ENCODE results near the gene TTC1. TPM values are rescaled to one million over a fixed set of nuclear protein-coding genes. Genes with fewer than 3 reads are reported as not detected.
"Not testable (repeated sequence)": the region's sequence is repeated elsewhere in the genome, so short reads cannot be mapped to it uniquely, and the experiment has no call there.

TTC1 gene
- total RNA-seq, 1 donor from 2014 or later = 59.9 TPM

DNA sequence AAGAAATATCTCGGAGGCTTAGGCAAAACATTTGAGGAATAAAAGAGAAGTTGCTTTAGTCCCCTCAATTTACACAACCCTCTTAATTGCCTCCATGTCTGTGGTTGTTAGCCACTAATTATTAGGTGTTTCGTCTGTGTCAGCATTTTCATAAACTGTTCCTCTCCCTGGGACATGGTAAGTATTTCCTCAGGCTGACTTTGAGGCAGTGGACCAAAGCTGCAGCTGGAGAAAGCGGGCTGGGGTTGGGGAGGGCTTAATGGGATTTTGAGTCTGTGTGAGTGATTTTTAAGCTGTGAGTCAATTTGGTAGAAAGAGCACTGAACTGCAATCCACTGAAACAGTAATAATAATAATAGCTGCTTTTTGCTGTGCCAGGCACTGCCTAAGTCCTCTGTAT is 13.0 kb upstream of the TTC1 start:
- CTCF ChIA-PET = no interaction called here
- Mint-ChIP-seq H3K4me1 (no peaks in the 10 kb centered on the region), H3K27ac (no peak overlapping the region), H3K36me3 (ENCODE audit: low read depth) (no peaks in the 10 kb centered on the region), H3K27me3 (peaks cover 38% of the 10 kb centered on the region), H3K9me3 (no peaks in the 10 kb centered on the region), H3K4me3 (no peak overlapping the region)
- no peak for TF ChIP-seq CTCF (IDR thresholded peaks at IDR 0.05)
- ATAC-seq (ENCODE audit: low read depth) (no peak), DNase-seq (no peak)
- intact Hi-C loops (cut with micrococcal nuclease) = no loop called here
- POLR2A ChIA-PET = no interaction called here

GRCh38 chr5:160001457-160001856 is 7.5 kb upstream of the TTC1 start:
- POLR2A ChIA-PET = no interaction called here
- Mint-ChIP-seq H3K27ac (no peak overlapping the region), H3K27me3 (peaks cover 26% of the 10 kb centered on the region), H3K36me3 (ENCODE audit: low read depth) (no peaks in the 10 kb centered on the region), H3K9me3 (no peaks in the 10 kb centered on the region), H3K4me1 (no peaks in the 10 kb centered on the region), H3K4me3 (no peak overlapping the region)
- no peak for ATAC-seq (ENCODE audit: low read depth)
- intact Hi-C loops (cut with micrococcal nuclease) = no loop called here
- DNase-seq = no peak
- TF ChIP-seq CTCF (IDR thresholded peaks at IDR 0.05) = no peak
- CTCF ChIA-PET = no interaction called here

DNA sequence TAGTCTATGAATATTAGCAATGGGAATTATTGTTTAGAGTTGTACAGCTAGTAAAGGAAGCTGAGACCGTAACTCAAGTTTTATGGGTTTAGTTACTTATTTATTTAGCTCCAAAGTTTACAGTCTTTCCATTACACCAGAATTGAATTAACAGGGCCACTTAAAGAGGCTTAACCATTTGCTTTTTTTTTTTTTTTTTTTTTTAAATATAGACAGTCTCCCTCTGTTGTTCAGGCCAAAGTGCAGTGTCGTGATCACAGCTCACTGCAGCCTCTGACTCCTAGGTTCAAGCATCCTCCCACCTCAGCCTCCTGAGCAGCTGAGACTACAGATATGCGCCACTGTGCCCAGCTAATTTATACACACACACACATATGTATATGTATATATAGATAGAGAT is 1.4 kb upstream of the TTC1 start:
- Mint-ChIP-seq H3K36me3 (ENCODE audit: low read depth) (peaks cover 26% of the 10 kb centered on the region), H3K9me3 (no peaks in the 10 kb centered on the region), H3K27ac (no peak overlapping the region), H3K27me3 (peaks cover 3% of the 10 kb centered on the region), H3K4me3 (no peak overlapping the region), H3K4me1 (peaks cover 31% of the 10 kb centered on the region)
- no peak for ATAC-seq (ENCODE audit: low read depth)
- DNase-seq = no peak
- intact Hi-C loops (cut with micrococcal nuclease) = loop anchor here (5.0 kb wide), 3 partner anchors 550 to 675 kb away; partner anchors contain the start of gene IL12B
- ChIA-PET POLR2A (interaction anchor here (0.7 to 0.9 kb wide), 3 partner anchors 19 to 416 kb away, joined by 3 to 5 read pairs (median 4); no protein-coding TSS in a partner anchor), CTCF (interaction anchor here (1.1 to 5.0 kb wide), 2 partner anchors 15 to 20 kb away, joined by 3 to 20 read pairs; no protein-coding TSS in a partner anchor)
- no peak for TF ChIP-seq CTCF (IDR thresholded peaks at IDR 0.05)

DNA sequence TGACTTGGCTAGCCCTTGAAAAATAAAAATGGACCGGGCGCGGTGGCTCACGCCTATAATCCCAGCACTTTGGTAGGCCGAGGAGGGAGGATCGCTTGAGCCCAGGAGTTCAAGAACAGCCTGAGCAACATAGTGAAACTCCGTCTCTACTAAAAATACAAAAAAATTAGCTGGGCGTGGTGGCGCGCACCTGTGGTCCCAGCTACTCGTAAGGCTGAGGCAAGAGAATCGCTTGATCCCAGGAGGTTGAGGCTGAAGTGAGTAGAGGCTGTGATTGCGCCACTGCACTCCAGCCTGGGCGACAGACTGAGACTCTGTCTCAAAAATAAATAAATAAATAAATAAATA is 436 bp upstream of the TTC1 start:
- ATAC-seq (ENCODE audit: low read depth); H3K9me3 Mint-ChIP-seq; H3K27me3 Mint-ChIP-seq; DNase-seq: not testable (repeated sequence)
- ChIA-PET POLR2A (interaction anchor here (0.7 to 1.6 kb wide), 7 partner anchors 9 to 413 kb away, joined by 3 to 8 read pairs (median 4); partner anchors contain the start of genes PTTG1, PWWP2A and SLU7), CTCF (interaction anchor here (1.1 to 5.0 kb wide), 3 partner anchors 14 to 21 kb away, joined by 3 to 20 read pairs (median 3); no protein-coding TSS in a partner anchor)
- peaks cover 32% of the 10 kb centered on the region for H3K36me3 Mint-ChIP-seq (ENCODE audit: low read depth)
- peak overlapping the region; percentile 76 for H3K27ac Mint-ChIP-seq
- peak overlapping the region; percentile 38 for H3K4me3 Mint-ChIP-seq
- intact Hi-C loops (cut with micrococcal nuclease) = loop anchor here (5.0 kb wide), 3 partner anchors 551 to 676 kb away; partner anchors contain the start of gene IL12B
- H3K4me1 Mint-ChIP-seq = peaks cover 31% of the 10 kb centered on the region

DNA sequence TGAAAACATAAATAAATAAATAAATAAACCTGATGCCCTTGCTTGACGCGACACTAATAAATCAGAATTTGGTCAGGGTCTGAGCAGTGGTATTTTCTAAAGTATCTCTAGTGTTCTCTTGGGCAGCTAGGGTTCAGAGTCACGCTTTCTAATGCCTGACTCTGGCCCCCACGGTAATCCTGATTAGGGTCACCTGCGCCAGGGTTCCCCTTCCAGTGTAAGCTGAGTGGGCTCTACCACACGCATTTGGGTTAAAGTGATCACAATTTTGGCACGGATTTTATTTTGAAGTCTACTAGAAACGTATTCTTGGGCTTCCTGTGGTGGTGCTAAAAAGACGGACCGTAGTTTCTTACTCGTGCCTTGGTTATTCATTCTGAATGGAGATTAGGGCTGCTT is 651 bp downstream of the TTC1 start:
- CTCF ChIA-PET = interaction anchor here (0.7 to 5.0 kb wide), 3 partner anchors 13 to 692 kb away, joined by 3 to 20 read pairs (median 3); no protein-coding TSS in a partner anchor
- Mint-ChIP-seq H3K4me3 (peak overlapping the region; percentile 100), H3K27me3 (no peaks in the 10 kb centered on the region), H3K4me1 (peaks cover 31% of the 10 kb centered on the region), H3K9me3 (no peaks in the 10 kb centered on the region), H3K27ac (peak overlapping the region; percentile 98), H3K36me3 (ENCODE audit: low read depth) (peaks cover 32% of the 10 kb centered on the region)
- no peak for TF ChIP-seq CTCF (IDR thresholded peaks at IDR 0.05)
- intact Hi-C loops (cut with micrococcal nuclease) = loop anchor here (1.0 to 5.0 kb wide), 6 partner anchors 13 to 746 kb away; partner anchors contain the start of genes IL12B, PWWP2A and UBLCP1
- DNase-seq (no peak), ATAC-seq (ENCODE audit: low read depth) (no peak)
- POLR2A ChIA-PET = interaction anchor here (0.5 to 1.6 kb wide), 8 partner anchors 7 to 724 kb away, joined by 3 to 9 read pairs (median 5); partner anchors contain the start of genes PTTG1 and SLU7
